ENCODE measurements around the gene PIK3C2G.

Gene PIK3C2G

GRCh38 chr12:18402872-18403611 lies 141.7 kb downstream of the PIK3C2G start:
- WGBS: 100% methylated on average over 3 of the region's 3 CpGs
- no peak overlapping the region for H3K4me3 ChIP-seq (ENCODE audit: insufficient read depth in 1 of 2, low read depth in 1 of 2, low read length in 2 of 2)
- no peaks in the 10 kb centered on the region for H3K27me3 ChIP-seq (ENCODE audit: control insufficient read depth in 1 of 2, insufficient read depth in 1 of 2, low read length in 2 of 2)
- no peaks in the 10 kb centered on the region for H3K36me3 ChIP-seq (ENCODE audit: control insufficient read depth in 1 of 2, insufficient read depth in 2 of 2, low read depth in 1 of 2, low read length in 2 of 2)
- no peak overlapping the region for H3K4ac ChIP-seq (ENCODE audit: low read depth in 1 of 2, low read length in 2 of 2)
- H3K4me2 ChIP-seq (ENCODE audit: low read length, poor library complexity, severe bottlenecking): no peak overlapping the region
- no peak overlapping the region for H2BK15ac ChIP-seq (ENCODE audit: low read depth, poor library complexity, severe bottlenecking)
- no peak overlapping the region for H4K8ac ChIP-seq (ENCODE audit: low read length)
- no peak overlapping the region for H2BK12ac ChIP-seq (ENCODE audit: low read length in 2 of 2)
- H4K91ac ChIP-seq (ENCODE audit: low read length): no peak overlapping the region
- no peak overlapping the region for H2AFZ ChIP-seq (ENCODE audit: low read depth, low read length)
- no peak overlapping the region for H3K27ac ChIP-seq (ENCODE audit: low read length, poor library complexity, severe bottlenecking)
- H3K4me1 ChIP-seq (ENCODE audit: control insufficient read depth, insufficient read depth, low read depth, low read length): no peaks in the 10 kb centered on the region
- DNase-seq: no peak
- no peaks in the 10 kb centered on the region for H3K79me1 ChIP-seq (replicated peaks; ENCODE audit: low read length, poor library complexity, severe bottlenecking)
- no peak overlapping the region for H3K14ac ChIP-seq (ENCODE audit: low read length in 2 of 2)
- H3K9ac ChIP-seq (ENCODE audit: low read length): no peak overlapping the region
- H2AK5ac ChIP-seq (ENCODE audit: low read length, severe bottlenecking): no peak overlapping the region
- no peak overlapping the region for H2BK120ac ChIP-seq (ENCODE audit: low read depth, low read length)
- no peak overlapping the region for H2BK5ac ChIP-seq (ENCODE audit: low read depth, low read length, poor library complexity, severe bottlenecking)
- H3K18ac ChIP-seq (ENCODE audit: low read depth in 1 of 2, low read length in 2 of 2): no peak overlapping the region
- H3K23ac ChIP-seq (ENCODE audit: low read length in 2 of 2): no peak overlapping the region
- H3K9me3 ChIP-seq (ENCODE audit: control insufficient read depth, low read length): peaks cover 2% of the 10 kb centered on the region

GRCh38 chr12:18411453-18411852 lies 150.1 kb downstream of the PIK3C2G start:
- Histone ChIP-seq H4K91ac (ENCODE audit: low read length) (no peak overlapping the region), H3K4me3 (ENCODE audit: insufficient read depth in 1 of 2, low read depth in 1 of 2, low read length in 2 of 2) (no peak overlapping the region), H3K36me3 (ENCODE audit: control insufficient read depth in 1 of 2, insufficient read depth in 2 of 2, low read depth in 1 of 2, low read length in 2 of 2) (no peaks in the 10 kb centered on the region), H3K9me3 (ENCODE audit: control insufficient read depth, low read length) (peaks cover 2% of the 10 kb centered on the region), H2BK15ac (ENCODE audit: low read depth, poor library complexity, severe bottlenecking) (no peak overlapping the region), H2BK5ac (ENCODE audit: low read depth, low read length, poor library complexity, severe bottlenecking) (no peak overlapping the region), H3K4me2 (ENCODE audit: low read length, poor library complexity, severe bottlenecking) (no peak overlapping the region), H3K79me1 (replicated peaks; ENCODE audit: low read length, poor library complexity, severe bottlenecking) (no peaks in the 10 kb centered on the region), H3K14ac (ENCODE audit: low read length in 2 of 2) (no peak overlapping the region), H3K4ac (ENCODE audit: low read depth in 1 of 2, low read length in 2 of 2) (no peak overlapping the region), H3K23ac (ENCODE audit: low read length in 2 of 2) (no peak overlapping the region), H4K8ac (ENCODE audit: low read length) (no peak overlapping the region), H3K27me3 (ENCODE audit: control insufficient read depth in 1 of 2, insufficient read depth in 1 of 2, low read length in 2 of 2) (no peaks in the 10 kb centered on the region), H2BK120ac (ENCODE audit: low read depth, low read length) (no peak overlapping the region), H3K9ac (ENCODE audit: low read length) (no peak overlapping the region), H3K27ac (ENCODE audit: low read length, poor library complexity, severe bottlenecking) (no peak overlapping the region), H2BK12ac (ENCODE audit: low read length in 2 of 2) (no peak overlapping the region), H2AFZ (ENCODE audit: low read depth, low read length) (no peak overlapping the region), H2AK5ac (ENCODE audit: low read length, severe bottlenecking) (no peak overlapping the region), H3K18ac (ENCODE audit: low read depth in 1 of 2, low read length in 2 of 2) (no peak overlapping the region), H3K4me1 (ENCODE audit: control insufficient read depth, insufficient read depth, low read depth, low read length) (no peaks in the 10 kb centered on the region)
- DNase-seq: no peak
- WGBS: no CpG with 5 or more reads among the region's 1 CpG

GRCh38 chr12:18414671-18415070 lies 153.4 kb downstream of the PIK3C2G start:
- Histone ChIP-seq H2AK5ac (ENCODE audit: low read length, severe bottlenecking) (no peak overlapping the region), H3K9ac (ENCODE audit: low read length) (no peak overlapping the region), H3K27ac (ENCODE audit: low read length, poor library complexity, severe bottlenecking) (no peak overlapping the region), H3K18ac (ENCODE audit: low read depth in 1 of 2, low read length in 2 of 2) (no peak overlapping the region), H3K14ac (ENCODE audit: low read length in 2 of 2) (no peak overlapping the region), H3K9me3 (ENCODE audit: control insufficient read depth, low read length) (no peaks in the 10 kb centered on the region), H3K36me3 (ENCODE audit: control insufficient read depth in 1 of 2, insufficient read depth in 2 of 2, low read depth in 1 of 2, low read length in 2 of 2) (no peaks in the 10 kb centered on the region), H4K91ac (ENCODE audit: low read length) (no peak overlapping the region), H3K79me1 (replicated peaks; ENCODE audit: low read length, poor library complexity, severe bottlenecking) (no peaks in the 10 kb centered on the region), H2BK120ac (ENCODE audit: low read depth, low read length) (no peak overlapping the region), H2BK15ac (ENCODE audit: low read depth, poor library complexity, severe bottlenecking) (no peak overlapping the region), H4K8ac (ENCODE audit: low read length) (no peak overlapping the region), H3K4me1 (ENCODE audit: control insufficient read depth, insufficient read depth, low read depth, low read length) (no peaks in the 10 kb centered on the region), H2BK5ac (ENCODE audit: low read depth, low read length, poor library complexity, severe bottlenecking) (no peak overlapping the region), H3K4ac (ENCODE audit: low read depth in 1 of 2, low read length in 2 of 2) (no peak overlapping the region), H3K4me2 (ENCODE audit: low read length, poor library complexity, severe bottlenecking) (no peak overlapping the region), H3K23ac (ENCODE audit: low read length in 2 of 2) (no peak overlapping the region), H3K4me3 (ENCODE audit: insufficient read depth in 1 of 2, low read depth in 1 of 2, low read length in 2 of 2) (no peak overlapping the region), H2BK12ac (ENCODE audit: low read length in 2 of 2) (no peak overlapping the region), H3K27me3 (ENCODE audit: control insufficient read depth in 1 of 2, insufficient read depth in 1 of 2, low read length in 2 of 2) (no peaks in the 10 kb centered on the region), H2AFZ (ENCODE audit: low read depth, low read length) (no peak overlapping the region)
- WGBS: 95% methylated on average over 2 of the region's 2 CpGs
- no peak for DNase-seq

DNA sequence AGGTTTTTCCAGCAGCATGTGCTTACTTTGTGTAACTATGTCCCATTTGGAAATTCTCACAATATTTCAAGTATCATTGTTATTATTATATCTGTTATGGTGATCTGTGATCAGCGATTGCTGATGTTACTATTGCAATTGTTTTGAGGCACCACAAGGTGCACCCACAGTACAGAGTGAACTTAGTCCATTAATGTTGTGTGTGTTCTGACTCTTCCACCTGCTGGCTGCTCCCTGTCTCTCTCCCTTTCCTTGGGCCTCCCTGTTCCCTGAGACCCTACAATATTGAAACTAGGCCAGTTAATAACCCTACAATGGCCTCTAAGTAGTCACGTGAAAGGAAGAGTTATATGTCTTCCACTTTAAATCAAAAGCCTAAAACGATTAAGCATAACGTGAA lies 153.9 kb downstream of the PIK3C2G start:
- no peak overlapping the region for H2BK12ac ChIP-seq (ENCODE audit: low read length in 2 of 2)
- H3K4me3 ChIP-seq (ENCODE audit: insufficient read depth in 1 of 2, low read depth in 1 of 2, low read length in 2 of 2): no peak overlapping the region
- H3K27ac ChIP-seq (ENCODE audit: low read length, poor library complexity, severe bottlenecking): no peak overlapping the region
- no peak overlapping the region for H3K14ac ChIP-seq (ENCODE audit: low read length in 2 of 2)
- H3K4me2 ChIP-seq (ENCODE audit: low read length, poor library complexity, severe bottlenecking): no peak overlapping the region
- H2BK15ac ChIP-seq (ENCODE audit: low read depth, poor library complexity, severe bottlenecking): no peak overlapping the region
- 97% methylated on average over 3 of the region's 4 CpGs for WGBS
- no peak overlapping the region for H2BK120ac ChIP-seq (ENCODE audit: low read depth, low read length)
- no peaks in the 10 kb centered on the region for H3K27me3 ChIP-seq (ENCODE audit: control insufficient read depth in 1 of 2, insufficient read depth in 1 of 2, low read length in 2 of 2)
- H3K4me1 ChIP-seq (ENCODE audit: control insufficient read depth, insufficient read depth, low read depth, low read length): no peaks in the 10 kb centered on the region
- no peak overlapping the region for H3K9ac ChIP-seq (ENCODE audit: low read length)
- no peak overlapping the region for H2AFZ ChIP-seq (ENCODE audit: low read depth, low read length)
- H3K9me3 ChIP-seq (ENCODE audit: control insufficient read depth, low read length): no peaks in the 10 kb centered on the region
- H3K4ac ChIP-seq (ENCODE audit: low read depth in 1 of 2, low read length in 2 of 2): no peak overlapping the region
- H4K8ac ChIP-seq (ENCODE audit: low read length): no peak overlapping the region
- no peak overlapping the region for H2BK5ac ChIP-seq (ENCODE audit: low read depth, low read length, poor library complexity, severe bottlenecking)
- no peaks in the 10 kb centered on the region for H3K36me3 ChIP-seq (ENCODE audit: control insufficient read depth in 1 of 2, insufficient read depth in 2 of 2, low read depth in 1 of 2, low read length in 2 of 2)
- DNase-seq: no peak
- no peak overlapping the region for H4K91ac ChIP-seq (ENCODE audit: low read length)
- H3K79me1 ChIP-seq (replicated peaks; ENCODE audit: low read length, poor library complexity, severe bottlenecking): no peaks in the 10 kb centered on the region
- H3K18ac ChIP-seq (ENCODE audit: low read depth in 1 of 2, low read length in 2 of 2): no peak overlapping the region
- no peak overlapping the region for H3K23ac ChIP-seq (ENCODE audit: low read length in 2 of 2)
- H2AK5ac ChIP-seq (ENCODE audit: low read length, severe bottlenecking): no peak overlapping the region

Data from mesenchymal stem cell (in vitro differentiated cells and primary cell).